CD1c-positive myeloid dendritic cell (primary cell): ENCODE measurements around the gene ZBTB46.
"Not testable (repeated sequence)": the region's sequence is repeated elsewhere in the genome, so short reads cannot be mapped to it uniquely, and the experiment has no call there.

ENCODE experiments used
- DNase-seq: peaks from one replicate; pipeline ENCODE4 v3.0.0-alpha.2; 2016; ENCODE audit errors: extremely low spot score

ZBTB46 gene

DNA sequence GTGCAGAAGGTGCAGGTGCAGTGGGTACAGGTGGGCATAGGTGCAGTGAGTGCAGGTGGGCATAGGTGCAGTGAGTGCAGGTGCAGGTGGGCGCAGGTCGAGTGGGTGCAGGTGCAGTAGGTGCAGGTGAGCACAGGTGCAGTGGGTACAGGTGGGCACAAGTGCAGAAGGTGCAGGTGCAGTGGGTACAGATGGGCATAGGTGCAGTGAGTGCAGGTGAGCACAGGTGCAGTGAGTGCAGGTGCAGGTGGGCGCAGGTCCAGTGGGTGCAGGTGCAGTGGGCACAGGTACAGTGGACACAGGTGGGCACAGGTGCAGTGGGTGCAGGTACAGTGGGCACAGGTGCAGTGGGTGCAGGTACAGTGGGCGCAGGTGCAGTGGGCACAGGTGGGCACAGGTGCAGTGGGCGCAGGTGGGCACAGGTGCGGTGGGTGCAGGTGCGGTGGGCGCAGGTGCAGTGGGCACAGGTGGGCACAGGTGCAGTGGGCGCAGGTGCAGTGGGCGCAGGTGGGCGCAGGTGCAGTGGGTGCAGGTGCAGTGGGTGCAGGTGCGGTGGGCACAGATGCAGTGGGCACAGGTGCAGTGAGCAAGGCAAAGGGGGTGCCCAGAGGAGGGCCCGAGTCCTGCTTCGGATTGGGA is 15.3 kb downstream of the ZBTB46 start:
- no peak for DNase-seq

DNA sequence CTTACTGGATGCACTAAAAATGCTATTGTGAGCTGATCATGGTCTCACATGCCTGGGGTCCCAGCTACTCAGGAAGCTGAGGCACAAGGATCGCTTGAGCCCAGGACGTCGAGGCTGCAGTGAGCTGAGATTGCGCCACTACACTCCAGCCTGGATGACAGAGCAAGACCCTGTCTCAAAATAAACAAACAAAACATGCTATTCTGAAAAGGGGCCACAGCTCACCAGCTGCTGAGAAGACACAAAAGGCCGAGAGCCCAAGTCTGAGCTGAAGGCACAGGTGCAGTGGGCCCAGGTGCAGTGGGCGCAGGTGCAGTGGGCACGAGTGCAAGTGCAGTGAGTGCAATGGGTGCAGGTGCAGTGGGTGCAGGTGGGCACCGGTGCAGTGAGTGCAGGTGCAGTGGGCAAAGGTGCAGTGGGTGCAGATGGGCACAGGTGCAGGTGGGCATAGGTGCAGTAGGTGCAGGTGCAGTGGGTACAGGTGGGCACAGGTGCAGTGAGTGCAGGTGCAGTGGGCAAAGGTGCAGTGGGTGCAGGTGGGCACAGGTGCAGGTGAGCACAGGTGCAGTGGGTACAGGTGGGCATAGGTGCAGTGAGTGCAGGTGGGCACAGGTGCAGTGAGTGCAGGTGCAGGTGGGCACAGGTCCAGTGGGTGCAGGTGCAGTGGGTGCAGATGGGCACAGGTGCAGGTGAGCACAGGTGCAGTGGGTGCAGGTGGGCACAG is 16.0 kb downstream of the ZBTB46 start:
- no peak for DNase-seq

DNA sequence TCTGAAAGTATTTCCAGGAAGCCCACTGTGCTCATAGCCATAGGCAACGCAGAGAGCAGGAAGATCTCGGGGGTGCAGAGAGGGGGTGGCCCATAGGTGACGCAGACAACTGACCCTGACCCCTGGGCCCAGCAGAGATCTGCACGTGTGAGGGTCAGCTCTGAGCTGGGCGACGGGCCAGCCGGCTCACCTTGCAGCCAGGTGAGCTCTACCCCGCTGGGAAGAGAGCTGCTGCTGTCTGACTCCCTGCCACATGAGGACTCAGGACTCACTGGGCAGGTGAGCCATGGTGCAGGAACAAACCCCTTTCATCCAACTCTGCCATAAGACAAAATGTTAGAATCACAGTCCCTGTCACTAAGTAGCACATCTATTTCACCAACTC is 19.6 kb downstream of the ZBTB46 start:
- DNase-seq = no peak

DNA sequence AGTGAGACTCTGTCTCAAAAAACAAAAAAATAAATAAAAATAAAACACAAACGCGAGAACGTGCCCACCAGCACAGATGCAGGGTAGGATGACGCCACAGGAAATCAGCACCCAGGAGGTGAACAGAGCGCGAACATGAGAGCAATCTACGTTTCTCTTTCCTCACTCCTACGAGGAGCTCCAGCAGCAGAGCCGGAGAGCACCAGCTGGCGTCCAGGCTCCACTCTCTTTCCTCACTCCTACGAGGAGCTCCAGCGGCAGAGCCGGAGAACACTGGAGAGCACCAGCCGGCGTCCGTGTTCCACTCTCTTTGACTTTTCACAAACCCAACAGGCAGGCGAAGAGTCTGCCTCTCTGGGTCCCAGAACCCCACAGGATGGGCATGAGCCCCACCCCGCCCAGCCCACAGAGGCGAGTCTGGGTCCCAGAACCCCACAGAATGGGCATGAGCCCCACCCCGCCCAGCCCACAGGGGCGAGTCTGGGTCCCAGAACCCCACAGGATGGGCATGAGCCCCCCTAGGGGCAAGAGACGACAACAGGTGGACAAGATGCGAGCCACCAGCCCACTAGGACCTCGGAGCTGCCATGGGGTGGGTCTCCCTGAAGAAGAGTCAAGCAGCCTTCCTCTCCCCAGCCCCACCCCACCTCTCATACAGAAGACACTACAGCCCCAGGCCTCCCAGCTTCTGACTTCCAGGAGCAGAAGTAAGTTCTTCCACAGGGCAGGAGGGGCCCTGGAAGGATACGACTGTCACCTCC is 20.2 kb downstream of the ZBTB46 start:
- DNase-seq = no peak

DNA sequence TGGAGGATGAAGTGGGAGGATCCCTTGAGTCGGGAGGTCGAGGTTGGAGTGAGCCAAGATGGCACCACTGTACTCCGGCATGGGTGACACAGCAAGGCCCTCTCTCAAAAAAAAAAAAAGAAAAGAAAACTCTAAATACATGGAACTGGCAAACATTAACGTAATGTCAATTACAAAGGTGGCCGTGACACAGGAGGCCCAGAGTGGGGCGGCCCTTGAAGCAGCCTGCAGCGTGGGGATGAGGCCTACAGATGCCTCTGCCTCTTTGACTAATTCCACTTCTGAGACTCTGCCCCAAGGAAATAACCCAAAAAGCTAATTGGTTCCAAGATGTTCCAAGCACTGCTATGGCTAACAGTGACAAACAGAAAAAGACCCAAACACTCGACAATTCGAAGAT is 21.2 kb downstream of the ZBTB46 start:
- no peak for DNase-seq

DNA sequence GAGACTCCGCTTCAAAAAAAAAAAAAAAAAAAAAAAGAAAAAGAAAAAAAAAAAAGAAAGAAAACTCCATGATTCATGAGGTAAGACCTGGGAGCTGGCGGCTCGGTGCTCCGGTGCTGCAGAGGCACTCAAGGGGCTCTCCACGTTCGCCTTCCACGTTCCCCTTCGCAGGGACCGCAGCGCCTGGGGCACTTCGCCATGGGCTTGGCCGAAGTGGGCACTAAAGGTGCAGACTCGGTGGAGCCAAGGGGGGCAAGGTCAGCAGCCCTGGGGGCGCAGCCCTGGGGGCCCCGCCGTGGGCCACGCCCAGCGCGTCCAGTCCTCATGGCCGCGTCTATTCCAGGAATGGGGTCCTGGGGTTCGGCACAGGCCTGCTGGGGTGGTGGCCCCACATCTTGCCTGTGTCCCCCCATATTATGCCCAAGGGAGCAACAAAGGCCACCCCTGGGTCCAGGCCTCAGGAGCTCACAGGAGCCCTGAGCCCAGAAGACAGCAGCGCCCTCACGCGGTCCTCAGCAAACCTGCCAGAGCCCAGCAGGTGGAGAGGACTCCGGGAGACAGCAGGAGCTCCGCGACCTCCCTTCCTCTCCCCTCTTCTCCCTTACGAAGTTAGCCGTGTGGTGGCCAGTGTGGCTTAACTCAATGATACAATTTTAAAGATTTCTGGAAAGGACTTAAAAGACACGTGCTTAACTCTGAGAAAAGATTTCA is 21.9 kb downstream of the ZBTB46 start:
- DNase-seq = no peak

- no peak for DNase-seq
Measured at GRCh38 chr20:63808145-63808724, 22.8 kb downstream of the ZBTB46 start.

- no peak for DNase-seq
Measured at GRCh38 chr20:63807654-63808053, 23.4 kb downstream of the ZBTB46 start.

GRCh38 chr20:63804308-63804636 is 26.8 kb downstream of the ZBTB46 start:
- peak; percentile 49 for DNase-seq

DNA sequence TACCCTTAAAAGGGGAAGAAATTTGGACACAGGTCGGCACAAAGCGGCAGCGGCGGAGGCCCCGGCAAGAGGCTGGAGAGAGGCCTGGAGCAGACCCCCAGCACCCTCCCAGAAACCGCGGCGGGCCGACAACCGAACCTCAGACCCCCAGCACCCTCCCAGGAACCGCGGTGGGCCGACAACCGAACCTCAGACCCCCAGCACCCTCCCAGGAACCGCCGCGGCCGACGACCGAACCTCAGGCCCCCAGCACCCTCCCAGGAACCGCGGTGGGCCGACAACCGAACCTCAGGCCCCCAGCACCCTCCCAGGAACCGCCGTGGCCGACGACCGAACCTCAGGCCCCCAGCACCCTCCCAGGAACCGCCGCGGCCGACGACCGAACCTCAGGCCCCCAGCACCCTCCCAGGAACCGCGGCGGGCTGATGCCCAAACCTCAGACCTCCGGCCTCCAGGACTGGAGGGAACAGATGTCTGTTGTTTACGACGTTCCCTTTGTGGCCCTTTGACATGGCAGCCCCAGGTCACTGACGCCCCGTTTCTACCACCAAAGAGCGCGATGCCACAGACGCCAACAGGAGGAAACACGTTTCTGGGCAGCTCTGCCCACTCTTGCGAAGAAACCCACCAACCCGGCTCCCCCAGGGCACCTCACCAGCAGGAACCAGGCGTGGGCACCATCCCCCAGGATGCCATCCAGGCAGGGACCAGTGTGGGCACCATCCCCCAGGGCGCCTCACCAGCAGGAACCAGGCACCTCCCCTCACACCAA is 28.4 kb downstream of the ZBTB46 start:
- DNase-seq = no peak

- not testable (repeated sequence) for DNase-seq
Measured at GRCh38 chr20:63801174-63801573, 29.9 kb downstream of the ZBTB46 start.

GRCh38 chr20:63800411-63800810 is 30.7 kb downstream of the ZBTB46 start:
- not testable (repeated sequence) for DNase-seq

DNA sequence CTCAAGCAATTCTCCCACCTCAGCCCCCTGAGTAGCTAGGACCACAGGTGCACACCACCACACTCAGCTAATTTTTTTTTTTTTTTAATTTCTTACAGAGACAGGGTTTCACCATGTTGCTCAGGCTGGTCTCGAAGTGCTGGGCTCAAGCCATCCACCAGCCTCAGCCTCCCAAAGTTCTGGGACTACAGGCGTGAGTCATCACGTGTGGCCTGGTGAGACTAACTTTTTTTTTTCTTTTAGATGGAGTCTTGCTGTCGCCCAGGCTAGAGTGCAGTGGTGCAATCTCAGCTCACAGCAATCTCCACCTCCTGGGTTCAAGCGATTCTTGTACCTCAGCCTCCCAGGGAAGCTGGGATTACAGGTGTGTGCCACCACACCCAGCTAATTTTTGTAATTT is 31.9 kb downstream of the ZBTB46 start:
- not testable (repeated sequence) for DNase-seq

GRCh38 chr20:63797175-63797574 is 33.9 kb downstream of the ZBTB46 start:
- DNase-seq = not testable (repeated sequence)

DNA sequence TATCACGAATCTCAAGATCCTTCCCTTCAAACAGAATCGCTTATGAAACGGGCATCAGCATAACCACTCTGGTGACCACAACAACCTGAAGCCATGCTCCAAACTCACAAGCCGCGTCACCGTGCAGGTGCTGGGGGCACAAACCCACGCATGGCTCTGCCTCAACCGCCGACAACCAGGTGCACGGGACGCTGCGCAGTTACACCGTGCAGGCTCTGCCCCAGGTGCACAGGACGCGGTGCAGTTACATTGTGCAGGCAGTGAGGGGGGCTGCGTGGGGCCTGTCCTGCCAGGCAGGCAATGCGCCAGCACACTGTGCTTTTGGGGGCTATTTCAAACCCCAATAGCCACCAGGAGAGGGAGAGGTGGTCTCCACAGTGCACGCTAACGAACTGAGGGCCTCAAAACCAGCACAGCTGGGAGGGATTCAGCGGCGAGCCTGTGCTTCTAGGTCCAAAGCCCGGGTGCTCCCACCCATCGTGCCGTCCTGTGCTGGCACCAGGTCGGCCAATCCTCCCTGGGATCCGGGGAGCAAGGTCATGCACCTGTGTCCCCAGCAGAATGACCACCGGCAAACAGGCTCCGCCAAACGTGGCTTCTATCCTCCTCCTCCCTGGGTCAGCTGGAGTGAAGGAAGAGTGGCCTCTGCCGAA is 35.8 kb downstream of the ZBTB46 start:
- DNase-seq = no peak

DNA sequence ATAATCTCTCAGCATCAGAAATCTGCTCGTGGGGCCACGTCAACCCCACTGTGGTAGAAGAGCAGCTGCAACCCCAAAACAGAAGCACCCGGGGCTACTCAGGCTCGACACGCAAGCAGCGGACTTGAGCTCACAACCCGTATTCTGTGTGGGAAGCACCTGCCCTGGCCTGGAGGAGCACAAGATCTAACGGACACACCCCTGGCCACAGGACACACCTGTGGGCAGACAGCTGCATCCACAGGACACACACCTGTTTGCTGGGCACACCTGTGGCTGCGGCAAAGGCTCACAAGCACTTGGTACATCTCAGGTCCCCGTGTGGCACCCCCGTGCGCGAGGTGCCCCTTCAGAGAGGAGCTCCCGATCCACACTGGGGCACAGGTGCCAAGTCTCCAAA is 36.5 kb downstream of the ZBTB46 start:
- DNase-seq = no peak

GRCh38 chr20:63792866-63793265 is 38.2 kb downstream of the ZBTB46 start:
- no peak for DNase-seq

DNA sequence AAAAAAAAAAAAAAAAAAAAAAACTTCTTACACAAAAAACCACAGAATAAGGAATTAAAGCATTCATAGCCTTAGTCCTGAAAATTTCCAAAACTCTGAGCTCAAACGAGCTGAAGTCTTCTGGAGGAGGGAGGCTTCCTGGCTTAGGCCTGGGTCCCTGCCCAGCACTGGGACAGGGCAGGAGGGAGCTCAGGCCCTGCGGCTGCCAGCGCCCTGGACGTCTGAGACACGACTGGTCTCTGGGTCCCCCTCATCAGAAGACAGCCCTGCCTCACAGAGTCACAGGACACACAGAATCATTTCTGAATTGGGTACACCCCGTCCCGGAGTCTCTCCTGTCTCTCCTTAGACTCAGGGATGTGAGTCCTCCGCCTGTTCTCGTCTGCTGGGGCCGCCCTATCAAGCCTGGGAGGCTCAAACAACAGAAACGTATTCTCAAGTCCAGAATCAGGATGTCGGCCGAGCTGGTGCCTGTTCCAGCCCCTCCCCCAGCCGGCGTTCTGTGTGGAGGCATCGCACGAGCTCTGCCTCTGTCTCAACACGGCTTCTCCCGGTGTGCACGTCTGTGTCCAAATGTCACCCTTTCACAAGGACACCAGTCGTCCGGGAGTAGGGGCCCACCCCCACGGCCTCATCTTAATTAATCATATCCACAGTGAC is 39.4 kb downstream of the ZBTB46 start:
- no peak for DNase-seq

- no peak for DNase-seq
Measured at GRCh38 chr20:63790572-63791168, 40.4 kb downstream of the ZBTB46 start.
